ENCODE results near the gene NR1H3.

GRCh38 chr11:47247502-47247901 lies 10.3 kb upstream of the NR1H3 start:
- TF ChIP-seq POLR2AphosphoS5 (IDR thresholded peaks at IDR 0.05) (no peak), EP300 (IDR thresholded peaks at IDR 0.05) (no peak), POLR2A (IDR thresholded peaks at IDR 0.05) (no peak)
- TF ChIP-seq, protein P1, sequence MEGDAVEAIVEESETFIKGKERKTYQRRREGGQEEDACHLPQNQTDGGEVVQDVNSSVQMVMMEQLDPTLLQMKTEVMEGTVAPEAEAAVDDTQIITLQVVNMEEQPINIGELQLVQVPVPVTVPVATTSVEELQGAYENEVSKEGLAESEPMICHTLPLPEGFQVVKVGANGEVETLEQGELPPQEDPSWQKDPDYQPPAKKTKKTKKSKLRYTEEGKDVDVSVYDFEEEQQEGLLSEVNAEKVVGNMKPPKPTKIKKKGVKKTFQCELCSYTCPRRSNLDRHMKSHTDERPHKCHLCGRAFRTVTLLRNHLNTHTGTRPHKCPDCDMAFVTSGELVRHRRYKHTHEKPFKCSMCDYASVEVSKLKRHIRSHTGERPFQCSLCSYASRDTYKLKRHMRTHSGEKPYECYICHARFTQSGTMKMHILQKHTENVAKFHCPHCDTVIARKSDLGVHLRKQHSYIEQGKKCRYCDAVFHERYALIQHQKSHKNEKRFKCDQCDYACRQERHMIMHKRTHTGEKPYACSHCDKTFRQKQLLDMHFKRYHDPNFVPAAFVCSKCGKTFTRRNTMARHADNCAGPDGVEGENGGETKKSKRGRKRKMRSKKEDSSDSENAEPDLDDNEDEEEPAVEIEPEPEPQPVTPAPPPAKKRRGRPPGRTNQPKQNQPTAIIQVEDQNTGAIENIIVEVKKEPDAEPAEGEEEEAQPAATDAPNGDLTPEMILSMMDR (IDR thresholded peaks at IDR 0.05): no peak
